Activated T-cell treated with anti-CD3 and anti-CD28 coated beads for 1 hour (primary cell): Measurements from ENCODE around the gene IPMK.

Experiments used
- DNase-seq: peaks from one replicate; pipeline ENCODE4 v3.0.0-alpha.2; 2020; ENCODE audit warnings: low read depth

IPMK gene

GRCh38 chr10:58153751-58154150, 113.9 kb downstream of the IPMK start:
- no peak for DNase-seq

GRCh38 chr10:58152673-58153263, 114.9 kb downstream of the IPMK start:
- DNase-seq: peak; percentile 11

- no peak for DNase-seq
These were observed 117.4 kb downstream of the IPMK start for GRCh38 chr10:58150290-58150689.

- DNase-seq: no peak
These were observed 123.8 kb downstream of the IPMK start for GRCh38 chr10:58143944-58144343.
